Liver (tissue), 3 donors: ENCODE data around the gene FNBP1.

Experiments used
- CTCF ChIP-seq: fragments of 150-350 bp; IDR thresholded peaks from 2 replicates; pipeline ENCODE4 v1.5.1; 2017; ENCODE audit warnings: improper control_type of control experiment, low read depth, low read length; ENCODE audit not compliant: missing input control
- FOXA1 ChIP-seq: IDR thresholded peaks from 2 replicates; pipeline ENCODE4 v1.6.1; 2016; ENCODE audit warnings: antibody characterized with exemption
- GABPA ChIP-seq, 2 donors: IDR thresholded peaks in 1 of 2; conservative IDR thresholded peaks in 1 of 2; 2 replicates each; pipeline ENCODE4 v1.6.1; 2016; ENCODE audit warnings: antibody characterized with exemption in 2 of 2, mild to moderate bottlenecking in 1 of 2, moderate library complexity in 1 of 2
- NR2F2 ChIP-seq: IDR thresholded peaks from 2 replicates; pipeline ENCODE4 v1.6.1; 2016; ENCODE audit warnings: antibody characterized with exemption
- RAD21 ChIP-seq, 2 donors: IDR thresholded peaks; 2 replicates each; pipeline ENCODE4 v1.6.1; 2016; ENCODE audit warnings: antibody characterized with exemption in 2 of 2, mild to moderate bottlenecking in 2 of 2
- donor health status: healthy.
- donor health status: healthy.

- TF ChIP-seq FOXA1 (no peak), CTCF (no peak), GABPA (IDR thresholded peaks at IDR 0.05 in 1 of 2, conservative IDR thresholded peaks at IDR 0.05 in 1 of 2) (no peak), NR2F2 (no peak), RAD21 (IDR thresholded peaks at IDR 0.05) (peak in 1 of 2 donors; percentile 4)
Measured at GRCh38 chr9:129988607-129989361, 54.2 kb downstream of the FNBP1 start.
